HL-60 (cell line): ENCODE measurements around the gene MAP3K7.

Experiments used
- GABPA ChIP-seq: IDR thresholded peaks from 2 replicates; pipeline ENCODE4 v1.6.1; 2012; ENCODE audit warnings: low read depth
- POLR2AphosphoS5 ChIP-seq: IDR thresholded peaks from 2 replicates; pipeline ENCODE4 v1.6.1; 2012; ENCODE audit warnings: low read depth
- TF ChIP-seq, protein P1 (sequence below): IDR thresholded peaks from one replicate; pipeline ENCODE4 v1.5.1; 2011; ENCODE audit warnings: low read length, control low read depth, inconsistent platforms; ENCODE audit not compliant: insufficient read depth
- TF ChIP-seq, protein P2 (sequence below): IDR thresholded peaks from 2 replicates; pipeline ENCODE4 v1.6.1; 2012; ENCODE audit warnings: low read depth; ENCODE audit not compliant: insufficient replicate concordance

GRCh38 chr6:90514496-90514895, 72.4 kb downstream of the MAP3K7 start:
- no peak for TF ChIP-seq POLR2AphosphoS5
- TF ChIP-seq, protein P1, sequence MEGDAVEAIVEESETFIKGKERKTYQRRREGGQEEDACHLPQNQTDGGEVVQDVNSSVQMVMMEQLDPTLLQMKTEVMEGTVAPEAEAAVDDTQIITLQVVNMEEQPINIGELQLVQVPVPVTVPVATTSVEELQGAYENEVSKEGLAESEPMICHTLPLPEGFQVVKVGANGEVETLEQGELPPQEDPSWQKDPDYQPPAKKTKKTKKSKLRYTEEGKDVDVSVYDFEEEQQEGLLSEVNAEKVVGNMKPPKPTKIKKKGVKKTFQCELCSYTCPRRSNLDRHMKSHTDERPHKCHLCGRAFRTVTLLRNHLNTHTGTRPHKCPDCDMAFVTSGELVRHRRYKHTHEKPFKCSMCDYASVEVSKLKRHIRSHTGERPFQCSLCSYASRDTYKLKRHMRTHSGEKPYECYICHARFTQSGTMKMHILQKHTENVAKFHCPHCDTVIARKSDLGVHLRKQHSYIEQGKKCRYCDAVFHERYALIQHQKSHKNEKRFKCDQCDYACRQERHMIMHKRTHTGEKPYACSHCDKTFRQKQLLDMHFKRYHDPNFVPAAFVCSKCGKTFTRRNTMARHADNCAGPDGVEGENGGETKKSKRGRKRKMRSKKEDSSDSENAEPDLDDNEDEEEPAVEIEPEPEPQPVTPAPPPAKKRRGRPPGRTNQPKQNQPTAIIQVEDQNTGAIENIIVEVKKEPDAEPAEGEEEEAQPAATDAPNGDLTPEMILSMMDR: no peak
- TF ChIP-seq GABPA: no peak
- TF ChIP-seq, protein P2, sequence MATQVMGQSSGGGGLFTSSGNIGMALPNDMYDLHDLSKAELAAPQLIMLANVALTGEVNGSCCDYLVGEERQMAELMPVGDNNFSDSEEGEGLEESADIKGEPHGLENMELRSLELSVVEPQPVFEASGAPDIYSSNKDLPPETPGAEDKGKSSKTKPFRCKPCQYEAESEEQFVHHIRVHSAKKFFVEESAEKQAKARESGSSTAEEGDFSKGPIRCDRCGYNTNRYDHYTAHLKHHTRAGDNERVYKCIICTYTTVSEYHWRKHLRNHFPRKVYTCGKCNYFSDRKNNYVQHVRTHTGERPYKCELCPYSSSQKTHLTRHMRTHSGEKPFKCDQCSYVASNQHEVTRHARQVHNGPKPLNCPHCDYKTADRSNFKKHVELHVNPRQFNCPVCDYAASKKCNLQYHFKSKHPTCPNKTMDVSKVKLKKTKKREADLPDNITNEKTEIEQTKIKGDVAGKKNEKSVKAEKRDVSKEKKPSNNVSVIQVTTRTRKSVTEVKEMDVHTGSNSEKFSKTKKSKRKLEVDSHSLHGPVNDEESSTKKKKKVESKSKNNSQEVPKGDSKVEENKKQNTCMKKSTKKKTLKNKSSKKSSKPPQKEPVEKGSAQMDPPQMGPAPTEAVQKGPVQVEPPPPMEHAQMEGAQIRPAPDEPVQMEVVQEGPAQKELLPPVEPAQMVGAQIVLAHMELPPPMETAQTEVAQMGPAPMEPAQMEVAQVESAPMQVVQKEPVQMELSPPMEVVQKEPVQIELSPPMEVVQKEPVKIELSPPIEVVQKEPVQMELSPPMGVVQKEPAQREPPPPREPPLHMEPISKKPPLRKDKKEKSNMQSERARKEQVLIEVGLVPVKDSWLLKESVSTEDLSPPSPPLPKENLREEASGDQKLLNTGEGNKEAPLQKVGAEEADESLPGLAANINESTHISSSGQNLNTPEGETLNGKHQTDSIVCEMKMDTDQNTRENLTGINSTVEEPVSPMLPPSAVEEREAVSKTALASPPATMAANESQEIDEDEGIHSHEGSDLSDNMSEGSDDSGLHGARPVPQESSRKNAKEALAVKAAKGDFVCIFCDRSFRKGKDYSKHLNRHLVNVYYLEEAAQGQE: no peak
